Measurements from ENCODE around the gene OSMR. TPM values are rescaled to one million over a fixed set of nuclear protein-coding genes. Genes with fewer than 3 reads are reported as not detected.

Gene OSMR
- total and polyA plus RNA-seq, 2 donors (not counting 1 experiment from before 2014, with no cell fraction given) = not detected

GRCh38 chr5:38916802-38917201 lies 71.0 kb downstream of the OSMR start:
- no peaks in the 10 kb centered on the region for H3K27me3 ChIP-seq (replicated peaks in 1 of 4; ENCODE audit: control extremely low read depth in 1 of 4, control insufficient read depth in 3 of 4, insufficient read depth in 4 of 4, low read length in 3 of 4)
- no peak for DNase-seq

GRCh38 chr5:38921174-38921573 lies 75.4 kb downstream of the OSMR start:
- Mint-ChIP-seq H3K4me1 (no peaks in the 10 kb centered on the region), H3K9me3 (ENCODE audit: insufficient read depth) (no peaks in the 10 kb centered on the region), H3K27ac (no peak overlapping the region), H3K4me3 (no peak overlapping the region), H3K27me3 (peaks cover 52% of the 10 kb centered on the region)
- ATAC-seq (ENCODE audit: low read depth) (no peak), DNase-seq (no peak)
- intact Hi-C loops (cut with micrococcal nuclease) = no loop called here
- H3K4me1 ChIP-seq (ENCODE audit: control insufficient read depth in 2 of 2, insufficient read depth in 2 of 2, low read length in 2 of 2) = no peaks in the 10 kb centered on the region
- no peak overlapping the region for H3K4me2 ChIP-seq (replicated peaks; ENCODE audit: low read depth, low read length, poor library complexity, severe bottlenecking)
- no CpG with 5 or more reads among the region's 1 CpG for WGBS (ENCODE audit: insufficient coverage)
- TF ChIP-seq EZH2 (IDR thresholded peaks at IDR 0.05; ENCODE audit: borderline replicate concordance, insufficient read depth, low read depth, low read length, poor library complexity, severe bottlenecking) (no peak), CTCF (IDR thresholded peaks at IDR 0.05) (no peak)
- no peaks in the 10 kb centered on the region for H4K20me1 ChIP-seq (ENCODE audit: control insufficient read depth, insufficient read depth, low read length, poor library complexity, severe bottlenecking)
- no peak overlapping the region for H3K9ac ChIP-seq (ENCODE audit: low read length)
- no peak overlapping the region for H3K4me3 ChIP-seq (ENCODE audit: control extremely low read depth in 1 of 5, extremely low read depth in 1 of 5, insufficient read depth in 1 of 5, low read depth in 2 of 5, low read length in 4 of 5)
- H3K79me2 ChIP-seq (ENCODE audit: control insufficient read depth, insufficient read depth, low read length) = no peaks in the 10 kb centered on the region
- H3K36me3 ChIP-seq (replicated peaks in 1 of 2; ENCODE audit: control extremely low read depth in 1 of 2, control insufficient read depth in 1 of 2, extremely low read depth in 1 of 2, insufficient read depth in 2 of 2, low read length in 1 of 2) = no peaks in the 10 kb centered on the region
- CTCF ChIA-PET = interaction anchor here (1.4 to 5.5 kb wide), 3 partner anchors 8 to 479 kb away, joined by 3 to 59 read pairs (median 4); no protein-coding TSS in a partner anchor
- no peaks in the 10 kb centered on the region for H3K27me3 ChIP-seq (replicated peaks in 1 of 4; ENCODE audit: control extremely low read depth in 1 of 4, control insufficient read depth in 3 of 4, insufficient read depth in 4 of 4, low read length in 3 of 4)
- no peak overlapping the region for H3K27ac ChIP-seq (ENCODE audit: low read length in 2 of 2)
- no peak overlapping the region for H2AFZ ChIP-seq (ENCODE audit: insufficient read depth, low read depth, low read length, poor library complexity, severe bottlenecking)
- no peaks in the 10 kb centered on the region for H3K9me3 ChIP-seq (ENCODE audit: control extremely low read depth in 1 of 3, control insufficient read depth in 2 of 3, insufficient read depth in 1 of 3, low read length in 2 of 3)
- POLR2A ChIA-PET = no interaction called here

More at GRCh38 chr5:38916802-38917201, 71.0 kb downstream of the OSMR start:
- Mint-ChIP-seq H3K27me3 (peaks cover 43% of the 10 kb centered on the region), H3K9me3 (ENCODE audit: insufficient read depth) (peaks cover 3% of the 10 kb centered on the region), H3K27ac (no peak overlapping the region), H3K4me1 (no peaks in the 10 kb centered on the region), H3K4me3 (no peak overlapping the region)
- no peaks in the 10 kb centered on the region for H3K36me3 ChIP-seq (replicated peaks in 1 of 2; ENCODE audit: control extremely low read depth in 1 of 2, control insufficient read depth in 1 of 2, extremely low read depth in 1 of 2, insufficient read depth in 2 of 2, low read length in 1 of 2)
- POLR2A ChIA-PET = no interaction called here
- no peak overlapping the region for H2AFZ ChIP-seq (ENCODE audit: insufficient read depth, low read depth, low read length, poor library complexity, severe bottlenecking)
- TF ChIP-seq CTCF (IDR thresholded peaks at IDR 0.05) (no peak), EZH2 (IDR thresholded peaks at IDR 0.05; ENCODE audit: borderline replicate concordance, insufficient read depth, low read depth, low read length, poor library complexity, severe bottlenecking) (no peak)
- no peaks in the 10 kb centered on the region for H3K79me2 ChIP-seq (ENCODE audit: control insufficient read depth, insufficient read depth, low read length)
- H3K27ac ChIP-seq (ENCODE audit: low read length in 2 of 2) = no peak overlapping the region
- no peaks in the 10 kb centered on the region for H4K20me1 ChIP-seq (ENCODE audit: control insufficient read depth, insufficient read depth, low read length, poor library complexity, severe bottlenecking)
- no peaks in the 10 kb centered on the region for H3K4me1 ChIP-seq (ENCODE audit: control insufficient read depth in 2 of 2, insufficient read depth in 2 of 2, low read length in 2 of 2)
- no peak overlapping the region for H3K4me2 ChIP-seq (replicated peaks; ENCODE audit: low read depth, low read length, poor library complexity, severe bottlenecking)
- H3K4me3 ChIP-seq (ENCODE audit: control extremely low read depth in 1 of 5, extremely low read depth in 1 of 5, insufficient read depth in 1 of 5, low read depth in 2 of 5, low read length in 4 of 5) = no peak overlapping the region
- 58% methylated on average over 5 of the region's 7 CpGs for whole genome bisulfite sequencing (ENCODE audit: insufficient coverage)
- no peak overlapping the region for H3K9ac ChIP-seq (ENCODE audit: low read length)
- H3K9me3 ChIP-seq (ENCODE audit: control extremely low read depth in 1 of 3, control insufficient read depth in 2 of 3, insufficient read depth in 1 of 3, low read length in 2 of 3) = peaks cover 0 to under 1% (median 0%) of the 10 kb centered on the region in 3 donors
- intact Hi-C loops (cut with micrococcal nuclease) = no loop called here
- CTCF ChIA-PET = no interaction called here
- ATAC-seq (ENCODE audit: low read depth) = no peak
